ENCODE measurements around the gene SLC6A8. TPM values are rescaled to one million over a fixed set of nuclear protein-coding genes. Genes with fewer than 3 reads are reported as not detected.

The SLC6A8 gene
- total RNA-seq, 1 experiment from 2014 or later, result 45.3 TPM

DNA sequence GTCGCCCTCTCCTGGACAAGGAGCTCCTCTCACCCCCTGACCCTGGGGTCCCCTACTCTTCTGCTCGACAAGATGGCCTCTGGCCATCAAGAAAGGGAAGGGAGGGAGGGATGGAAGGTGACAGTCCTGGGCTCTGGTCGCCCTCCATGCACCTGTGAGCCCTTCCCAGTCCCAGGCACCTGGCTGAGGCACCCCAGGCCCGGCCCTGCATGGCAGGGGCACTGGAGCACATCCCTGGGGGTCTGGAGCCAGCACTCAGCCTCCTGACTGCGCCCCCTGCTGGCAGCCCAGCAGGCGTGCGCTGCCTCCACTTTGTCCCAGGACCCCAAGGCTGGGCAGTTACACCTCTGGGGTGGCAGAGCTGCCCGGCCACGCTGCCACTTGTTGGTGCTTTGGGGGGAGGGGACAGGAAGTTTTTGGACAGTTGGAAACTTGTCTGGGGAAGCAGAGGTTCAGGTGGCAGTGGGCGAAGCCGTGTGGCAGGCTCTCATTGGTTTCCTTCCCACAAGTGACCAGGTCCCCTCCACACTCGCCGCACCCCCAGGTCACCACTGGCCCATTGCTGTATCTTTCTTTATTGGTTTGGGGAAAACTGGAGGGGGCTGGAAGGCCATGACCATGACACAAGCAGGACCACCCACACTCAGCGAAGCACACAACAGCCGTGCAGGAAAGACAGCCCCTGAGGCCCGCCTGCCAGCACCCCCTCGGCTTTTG is 18.4 kb upstream of the SLC6A8 start:
- Histone ChIP-seq H4K20me1 (ENCODE audit: low read length) (no peaks in the 10 kb centered on the region), H3K9ac (ENCODE audit: low read length) (no peak overlapping the region), H3K9me2 (replicated peaks; ENCODE audit: low read length) (no peaks in the 10 kb centered on the region), H3F3A (ENCODE audit: low read length, unreplicated experiment) (no peaks in the 10 kb centered on the region), H3K36me3 (ENCODE audit: low read depth, low read length) (no peaks in the 10 kb centered on the region), H3K79me2 (ENCODE audit: low read length) (no peaks in the 10 kb centered on the region), H3K27ac (ENCODE audit: low read length) (no peak overlapping the region), H3K4me1 (ENCODE audit: insufficient read depth, low read length) (no peaks in the 10 kb centered on the region), H2AFZ (ENCODE audit: low read length) (no peak overlapping the region), H3K4me2 (ENCODE audit: low read length) (no peak overlapping the region), H3K27me3 (ENCODE audit: low read length) (no peaks in the 10 kb centered on the region), H3K9me3 (ENCODE audit: low read length) (no peaks in the 10 kb centered on the region), H3K4me3 (ENCODE audit: low read length) (no peak overlapping the region)
- DNase-seq, result peak; percentile 22
- TF ChIP-seq, protein P1, sequence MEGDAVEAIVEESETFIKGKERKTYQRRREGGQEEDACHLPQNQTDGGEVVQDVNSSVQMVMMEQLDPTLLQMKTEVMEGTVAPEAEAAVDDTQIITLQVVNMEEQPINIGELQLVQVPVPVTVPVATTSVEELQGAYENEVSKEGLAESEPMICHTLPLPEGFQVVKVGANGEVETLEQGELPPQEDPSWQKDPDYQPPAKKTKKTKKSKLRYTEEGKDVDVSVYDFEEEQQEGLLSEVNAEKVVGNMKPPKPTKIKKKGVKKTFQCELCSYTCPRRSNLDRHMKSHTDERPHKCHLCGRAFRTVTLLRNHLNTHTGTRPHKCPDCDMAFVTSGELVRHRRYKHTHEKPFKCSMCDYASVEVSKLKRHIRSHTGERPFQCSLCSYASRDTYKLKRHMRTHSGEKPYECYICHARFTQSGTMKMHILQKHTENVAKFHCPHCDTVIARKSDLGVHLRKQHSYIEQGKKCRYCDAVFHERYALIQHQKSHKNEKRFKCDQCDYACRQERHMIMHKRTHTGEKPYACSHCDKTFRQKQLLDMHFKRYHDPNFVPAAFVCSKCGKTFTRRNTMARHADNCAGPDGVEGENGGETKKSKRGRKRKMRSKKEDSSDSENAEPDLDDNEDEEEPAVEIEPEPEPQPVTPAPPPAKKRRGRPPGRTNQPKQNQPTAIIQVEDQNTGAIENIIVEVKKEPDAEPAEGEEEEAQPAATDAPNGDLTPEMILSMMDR (conservative IDR thresholded peaks at IDR 0.05; ENCODE audit: low read depth, low read length), result peak; percentile 78
- TF ChIP-seq EZH2 (IDR thresholded peaks at IDR 0.05; ENCODE audit: low read length, unreplicated experiment) (no peak), EZH2phosphoT487 (IDR thresholded peaks at IDR 0.05; ENCODE audit: borderline replicate concordance, low read length) (no peak)
- no TSS peak for BruUV-seq (replicated peaks)
- CTCF ChIA-PET, result interaction anchor here (0.6 kb wide), 1 partner anchor 372 kb away, joined by 5 read pairs; no protein-coding TSS in a partner anchor
- intact Hi-C loops (cut with micrococcal nuclease), result loop anchor here (2.0 to 5.0 kb wide), 2 partner anchors 61 to 132 kb away; no protein-coding TSS in a partner anchor
- POLR2A ChIA-PET (ENCODE audit: unreplicated experiment), result no interaction called here
- ATAC-seq, result peak; percentile 42; the same call in 1 of the 2 replicates

DNA sequence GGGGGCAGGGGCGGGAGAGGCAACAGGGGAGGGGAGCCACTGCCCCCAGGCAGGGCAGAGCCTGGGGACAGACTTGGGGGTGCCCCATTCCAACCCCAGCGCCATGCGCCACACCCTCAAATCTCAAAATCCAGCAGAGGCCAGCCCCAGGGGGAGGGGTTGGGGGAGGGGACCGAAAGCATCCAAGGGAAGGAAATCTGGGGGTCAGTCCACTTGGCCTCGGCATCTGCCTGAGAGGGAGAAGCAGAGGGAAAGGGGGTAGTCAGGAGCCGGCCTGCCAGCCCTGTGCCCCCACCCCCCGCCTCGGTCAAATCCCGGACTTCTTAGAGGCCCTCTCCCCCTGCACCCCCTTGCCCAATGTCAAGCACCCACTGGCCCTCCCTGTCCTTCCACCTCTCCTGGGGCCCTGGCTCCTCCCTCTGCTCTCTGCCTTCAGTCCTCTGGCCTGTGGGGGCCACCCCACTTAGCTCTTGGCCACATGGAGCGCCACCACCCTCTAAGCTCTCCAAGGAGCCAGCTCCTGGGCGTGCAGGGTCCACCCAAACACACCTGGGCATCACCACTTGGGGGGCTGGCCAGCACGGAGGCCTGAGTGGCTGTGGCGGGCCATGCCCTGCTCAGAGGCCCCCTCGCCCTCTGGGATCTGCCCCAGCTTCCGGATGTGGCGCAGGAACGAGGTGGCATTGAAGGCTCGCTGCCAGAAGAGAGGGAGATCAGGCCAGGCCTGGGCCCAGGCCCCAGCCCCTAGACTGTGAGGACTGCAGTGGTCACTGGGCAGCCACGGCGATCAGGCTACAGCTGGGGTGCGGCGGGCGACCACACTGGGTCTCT is 17.6 kb upstream of the SLC6A8 start:
- TF ChIP-seq EZH2 (IDR thresholded peaks at IDR 0.05; ENCODE audit: low read length, unreplicated experiment), result no peak
- no peak for TF ChIP-seq EZH2phosphoT487 (IDR thresholded peaks at IDR 0.05; ENCODE audit: borderline replicate concordance, low read length)
- TF ChIP-seq, protein P1 (conservative IDR thresholded peaks at IDR 0.05; ENCODE audit: low read depth, low read length), result no peak
- no peaks in the 10 kb centered on the region for H3K36me3 ChIP-seq (ENCODE audit: low read depth, low read length)
- H3K79me2 ChIP-seq (ENCODE audit: low read length), result no peaks in the 10 kb centered on the region
- H3K27me3 ChIP-seq (ENCODE audit: low read length), result no peaks in the 10 kb centered on the region
- CTCF ChIA-PET, result no interaction called here
- no peaks in the 10 kb centered on the region for H3F3A ChIP-seq (ENCODE audit: low read length, unreplicated experiment)
- H3K27ac ChIP-seq (ENCODE audit: low read length), result no peak overlapping the region
- ATAC-seq (no peak), DNase-seq (no peak)
- no peak overlapping the region for H2AFZ ChIP-seq (ENCODE audit: low read length)
- no peaks in the 10 kb centered on the region for H4K20me1 ChIP-seq (ENCODE audit: low read length)
- H3K4me1 ChIP-seq (ENCODE audit: insufficient read depth, low read length), result no peaks in the 10 kb centered on the region
- H3K9me3 ChIP-seq (ENCODE audit: low read length), result no peaks in the 10 kb centered on the region
- no peak overlapping the region for H3K4me3 ChIP-seq (ENCODE audit: low read length)
- no peak overlapping the region for H3K4me2 ChIP-seq (ENCODE audit: low read length)
- no TSS peak for BruUV-seq (replicated peaks)
- H3K9ac ChIP-seq (ENCODE audit: low read length), result no peak overlapping the region
- POLR2A ChIA-PET (ENCODE audit: unreplicated experiment), result no interaction called here
- intact Hi-C loops (cut with micrococcal nuclease), result loop anchor here (2.0 to 5.0 kb wide), 2 partner anchors 61 to 133 kb away; no protein-coding TSS in a partner anchor
- H3K9me2 ChIP-seq (replicated peaks; ENCODE audit: low read length), result no peaks in the 10 kb centered on the region
